NCI-H1694 treated with DMSO at 0.1 percent for 48 hours (cell line): ENCODE data around the gene CHP1.
A peak's percentile ranks its signal among the peaks of the same experiment; 100 is the strongest.
"Not testable (repeated sequence)": the region's sequence is repeated elsewhere in the genome, so short reads cannot be mapped to it uniquely, and the experiment has no call there.

Experiments used
- DNase-seq: peaks from one replicate; lab custom pipeline; 2025; lab: John Stamatoyannopoulos, UW

CHP1 gene

DNA sequence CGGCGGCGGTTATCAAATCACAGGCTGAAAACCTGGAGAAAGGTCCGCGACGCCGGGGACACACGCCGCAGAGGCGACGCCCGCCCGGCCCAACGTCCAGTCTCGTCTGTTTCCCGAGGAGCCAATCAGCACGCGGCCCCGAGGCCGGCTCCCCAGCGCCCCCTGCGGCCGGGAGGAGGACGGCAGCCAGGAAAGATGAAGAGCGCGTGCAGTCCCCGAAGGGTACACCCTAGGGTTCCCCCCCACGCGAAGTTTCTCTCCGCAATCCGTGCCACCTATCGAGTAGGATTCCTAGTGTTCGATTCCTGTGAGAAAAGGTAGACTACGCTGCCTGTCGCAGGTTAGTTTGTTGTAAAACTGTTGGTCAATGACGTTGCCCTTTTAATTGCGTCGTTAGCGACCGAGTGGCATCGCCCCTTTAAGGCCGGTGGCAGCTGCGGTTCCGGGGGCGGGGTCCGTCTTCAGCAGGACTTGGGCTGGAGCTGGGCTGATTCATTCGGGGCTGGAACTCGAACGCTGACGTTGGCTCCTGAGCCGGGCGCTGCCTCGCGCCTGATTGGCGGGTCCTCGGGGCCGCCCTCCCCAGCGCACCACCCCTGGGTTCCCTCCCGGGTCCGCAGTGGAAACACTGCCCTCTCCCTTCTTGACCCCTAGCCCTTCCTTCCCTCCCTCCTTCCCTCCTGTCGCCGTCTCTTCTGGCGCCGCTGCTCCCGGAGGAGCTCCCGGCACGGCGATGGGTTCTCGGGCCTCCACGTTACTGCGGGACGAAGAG lies at the start of gene CHP1, which contains the start of gene EXD1:
TSS of gene CHP1 (plus strand) at position 619 of the 772 bp plus-strand sequence. CDS start at position 734, 115 bp downstream.
TSS of gene EXD1 (minus strand) at position 108 of the 772 bp plus-strand sequence. CDS start 4,182 bp downstream, outside the sequence.
- DNase-seq, result peak; percentile 75

DNA sequence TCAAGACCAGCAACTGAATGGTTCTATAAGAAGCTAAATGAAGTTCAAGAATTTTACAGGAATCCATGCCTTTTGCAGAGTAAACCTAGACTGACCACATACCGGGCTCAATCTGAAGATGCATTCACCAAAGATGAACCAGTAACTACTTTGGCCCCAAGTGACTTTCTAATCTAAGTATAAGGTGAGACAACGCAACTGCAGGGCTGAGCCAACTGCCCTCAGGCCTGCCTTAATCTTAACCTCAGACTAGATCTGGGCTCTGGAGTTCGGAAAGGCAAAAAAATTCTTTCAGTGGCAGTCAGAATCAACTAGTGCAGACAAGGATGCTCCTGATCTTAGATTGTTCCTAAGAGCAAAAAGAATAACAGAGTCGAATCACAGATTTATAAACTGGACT lies 48.8 kb upstream of the CHP1 start:
- DNase-seq, result no peak

DNA sequence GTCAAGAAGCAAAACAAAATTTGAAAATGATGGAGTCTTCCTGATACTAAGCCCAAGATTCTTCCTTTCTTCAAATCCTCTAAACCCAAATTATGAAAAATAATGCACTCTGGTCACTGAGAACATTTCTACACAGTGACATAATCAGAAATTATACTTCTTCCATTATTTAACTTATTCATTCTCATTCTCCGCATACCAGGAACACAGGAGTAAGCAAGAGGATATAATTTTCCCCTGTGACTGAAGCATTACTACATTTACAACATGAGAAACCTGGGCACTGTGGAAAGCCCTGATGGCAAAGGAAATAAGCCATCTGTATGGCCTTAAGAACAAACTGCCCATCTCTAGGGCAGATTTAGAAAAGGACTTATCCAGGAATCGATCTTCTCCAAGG lies 47.5 kb upstream of the CHP1 start:
- DNase-seq, result no peak

DNA sequence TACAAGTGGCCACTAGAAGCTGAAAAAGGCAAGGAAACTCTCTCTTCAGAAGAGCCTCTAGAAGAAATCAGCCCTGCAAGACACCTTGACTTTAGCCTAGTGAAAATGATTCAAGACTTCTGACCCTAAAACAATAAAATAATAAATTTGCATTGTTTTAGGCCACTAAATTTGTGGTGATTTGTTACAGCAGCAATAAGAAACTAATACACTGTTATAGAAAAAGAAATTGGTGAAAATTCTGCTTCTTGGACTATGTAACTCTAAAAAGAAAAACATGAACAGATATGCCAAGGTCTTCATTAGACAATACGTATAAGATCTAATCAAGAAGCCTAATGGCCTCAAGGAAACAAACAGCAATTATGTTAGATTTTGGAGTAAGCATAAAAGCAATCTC lies 36.6 kb upstream of the CHP1 start:
- no peak for DNase-seq

DNA sequence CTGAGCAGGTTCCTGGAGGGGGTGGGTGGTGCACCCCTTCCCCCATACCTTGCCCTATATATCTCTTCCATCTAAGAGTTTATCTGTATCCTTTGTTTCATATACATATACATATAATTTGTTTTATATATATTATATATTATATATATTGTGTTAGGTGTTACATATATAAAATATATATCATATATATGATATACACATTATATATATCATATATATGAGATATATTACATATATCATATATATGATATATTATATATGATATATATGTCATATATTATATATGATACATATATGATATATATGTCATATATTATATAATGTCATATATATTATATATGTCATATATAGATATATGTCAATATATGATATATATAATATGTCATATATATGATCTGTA lies 31.6 kb upstream of the CHP1 start:
- no peak for DNase-seq

DNA sequence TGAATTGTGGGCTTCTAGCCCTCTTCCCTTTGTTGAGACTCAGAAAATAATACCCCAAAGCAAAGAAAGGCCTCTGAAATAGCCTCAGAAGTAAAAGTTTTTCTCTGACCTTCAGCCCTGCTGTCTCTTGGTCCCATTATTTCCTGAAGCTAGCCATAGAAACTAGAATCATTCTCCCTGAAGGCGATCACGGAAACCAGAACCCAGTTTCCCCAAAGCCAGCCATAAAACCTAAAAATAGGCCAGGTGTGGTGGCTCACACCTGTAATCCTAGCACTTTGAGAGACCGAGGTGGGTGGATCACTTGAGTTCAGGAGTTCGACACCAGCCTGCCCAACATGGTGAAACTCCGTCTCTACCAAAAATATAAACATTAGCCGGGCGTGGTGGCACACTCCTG lies 27.7 kb upstream of the CHP1 start:
- no peak for DNase-seq

DNA sequence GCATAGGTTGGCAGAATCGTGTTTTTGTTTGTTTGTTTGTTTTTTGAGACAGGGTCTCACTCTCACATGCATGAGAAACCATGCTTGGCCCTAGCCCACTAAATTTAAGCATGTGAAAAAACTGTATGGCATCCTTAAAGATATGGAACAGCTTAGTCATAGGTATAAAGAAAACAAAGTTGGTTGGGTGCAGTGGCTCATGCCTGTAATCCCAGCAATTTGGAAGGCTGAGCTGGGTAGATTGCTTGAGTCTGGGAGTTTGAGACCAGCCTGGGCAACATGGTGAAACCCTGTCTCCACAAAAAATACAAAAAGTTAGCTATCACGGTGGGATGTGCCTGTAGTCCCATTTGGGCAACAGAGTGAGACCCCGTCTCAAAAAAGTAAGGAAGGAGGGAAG lies 25.8 kb upstream of the CHP1 start:
- DNase-seq, result no peak

DNA sequence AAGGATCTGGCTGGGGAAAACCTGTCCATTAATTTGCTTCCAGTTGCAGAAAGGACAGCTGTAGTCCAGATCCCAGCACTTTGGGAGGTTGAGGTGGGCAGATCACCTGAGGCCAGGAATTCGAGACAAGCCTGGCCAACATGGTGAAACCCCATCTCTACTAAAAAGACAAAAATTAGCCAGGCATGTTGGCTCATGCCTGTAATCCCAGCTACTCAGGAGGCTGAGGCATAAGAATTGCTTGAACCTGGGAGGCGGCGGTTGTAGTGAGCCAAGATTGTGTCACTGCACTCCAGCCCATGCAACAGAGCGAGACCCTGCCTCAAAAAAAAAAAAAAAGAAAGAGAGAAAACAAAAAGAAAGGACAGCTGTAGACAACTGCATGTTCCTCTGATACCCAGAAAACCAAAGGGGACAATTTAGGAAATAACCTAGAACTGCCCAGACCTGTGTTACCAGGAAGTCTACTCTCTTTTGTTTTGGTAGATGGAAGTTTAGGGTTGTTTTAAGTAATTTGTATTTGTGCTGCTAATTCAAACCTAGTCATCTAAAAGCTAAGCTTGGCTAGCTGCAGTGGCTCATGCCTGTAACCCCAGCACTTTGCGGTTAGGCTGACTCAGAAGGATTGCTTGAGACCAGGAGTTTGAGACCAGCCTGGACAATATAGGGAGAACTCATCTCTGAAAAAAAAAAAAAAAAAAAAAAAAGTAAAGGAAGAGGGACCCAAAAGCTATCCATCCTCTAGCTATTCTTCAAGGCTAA lies 23.2 kb upstream of the CHP1 start:
- DNase-seq, result no peak

DNA sequence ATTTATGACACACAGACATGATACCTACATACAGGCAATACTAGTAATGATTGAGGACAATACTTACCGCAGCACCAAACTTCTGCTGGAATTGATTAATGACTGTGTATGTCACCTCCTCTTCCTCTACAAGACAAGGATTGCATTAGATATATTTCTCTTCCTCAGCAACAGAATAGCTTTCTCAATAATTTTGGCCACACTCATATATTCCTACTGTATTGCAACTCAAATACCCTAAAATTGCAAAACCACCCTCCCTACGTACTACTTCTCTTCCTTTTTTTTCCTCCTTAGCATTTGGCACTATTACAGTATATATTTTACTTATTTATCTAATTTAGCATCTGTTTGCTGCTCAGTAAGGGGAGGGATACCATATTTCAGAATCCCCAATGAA lies 15.4 kb upstream of the CHP1 start:
- DNase-seq, result no peak

DNA sequence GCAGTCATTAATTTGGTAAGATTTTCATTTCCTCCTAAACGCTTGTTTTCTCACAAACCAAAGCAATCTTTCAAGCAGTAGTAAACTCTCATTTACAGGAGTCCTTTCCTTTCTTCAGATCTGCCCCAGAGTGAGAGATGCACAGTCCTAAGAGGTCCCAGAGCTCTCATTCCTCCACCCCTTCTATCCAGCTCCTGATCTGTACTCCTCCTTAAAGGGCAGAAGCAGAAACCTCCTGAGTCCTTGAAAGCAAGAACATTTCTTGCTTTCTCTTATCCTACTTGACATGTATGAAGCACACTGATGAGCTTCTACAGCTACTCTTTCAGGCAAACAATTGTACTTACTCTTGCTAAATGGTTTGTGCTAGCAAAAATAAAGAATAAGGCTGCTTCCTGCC lies 12.2 kb upstream of the CHP1 start:
- DNase-seq, result no peak

DNA sequence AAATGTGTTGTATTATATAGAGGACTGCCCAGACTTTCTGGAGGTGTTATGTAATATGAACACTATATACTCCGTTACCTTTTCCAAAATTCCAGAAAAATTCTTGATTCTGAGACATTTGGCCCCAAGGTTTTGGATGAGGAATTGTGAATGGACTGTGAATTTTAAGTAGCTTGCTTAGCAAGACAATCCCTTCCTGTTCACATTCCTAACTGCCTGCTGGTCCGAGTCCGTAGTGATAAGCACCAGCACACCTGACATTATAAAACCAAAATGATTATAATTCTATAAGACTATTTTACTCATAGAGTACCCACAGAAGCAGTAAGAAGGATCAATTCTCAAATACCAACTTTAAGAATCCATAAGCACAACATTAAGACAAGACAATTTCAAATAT lies 11.7 kb upstream of the CHP1 start:
- DNase-seq, result no peak

DNA sequence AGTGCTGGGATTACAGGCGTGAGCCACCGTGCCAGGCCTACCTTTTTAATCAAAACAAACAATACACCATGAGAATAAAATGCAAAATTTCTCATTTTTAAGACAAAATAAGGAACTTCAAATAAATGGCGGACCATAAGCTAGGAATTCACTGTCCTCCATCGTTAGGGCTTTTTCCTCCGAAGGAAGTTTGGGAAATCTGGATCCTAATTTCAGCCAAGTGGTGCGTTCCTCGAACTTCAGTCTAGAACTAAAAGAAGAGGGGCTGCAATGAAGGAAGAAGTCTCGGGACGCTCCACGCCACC lies 771 bp upstream of the CHP1 start:
- DNase-seq, result no peak

DNA sequence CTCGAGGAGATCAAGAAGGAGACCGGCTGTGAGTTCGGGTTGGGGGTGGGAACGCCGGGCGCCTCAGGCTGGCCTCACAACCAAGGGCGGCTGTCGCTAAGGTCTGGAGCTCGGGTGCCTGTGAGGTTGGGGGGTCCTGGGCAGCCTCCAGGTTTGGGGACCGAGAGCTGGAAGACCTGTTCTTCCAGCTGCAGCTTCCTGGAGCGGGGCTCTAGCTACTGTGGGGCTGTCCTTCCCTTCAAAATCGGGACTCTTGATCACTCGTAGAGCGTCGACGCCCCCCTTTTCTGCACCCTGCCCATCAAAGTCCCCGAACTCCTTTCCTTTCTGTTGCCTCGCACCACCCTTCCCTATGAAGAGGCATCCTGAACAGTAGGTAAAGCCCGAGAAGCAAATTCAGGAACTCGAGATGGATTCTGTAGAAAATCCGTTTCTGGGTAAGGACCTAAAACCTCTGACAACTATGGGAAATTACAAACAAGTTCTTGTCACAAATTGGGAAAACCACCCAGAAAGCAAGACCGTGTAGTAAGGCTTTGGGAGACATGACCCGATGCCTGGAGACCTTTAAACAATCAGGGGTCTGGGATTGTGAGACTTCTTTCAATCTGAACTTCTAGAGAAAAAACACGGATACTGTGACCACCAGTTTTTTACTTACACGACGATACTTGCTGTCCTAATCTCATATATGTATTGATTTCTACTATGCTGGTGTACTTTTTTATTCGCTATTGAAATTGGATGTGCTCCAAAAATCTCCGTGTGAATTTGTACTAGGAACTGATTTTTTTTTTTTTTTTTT lies 556 bp downstream of the CHP1 start:
- no peak for DNase-seq

DNA sequence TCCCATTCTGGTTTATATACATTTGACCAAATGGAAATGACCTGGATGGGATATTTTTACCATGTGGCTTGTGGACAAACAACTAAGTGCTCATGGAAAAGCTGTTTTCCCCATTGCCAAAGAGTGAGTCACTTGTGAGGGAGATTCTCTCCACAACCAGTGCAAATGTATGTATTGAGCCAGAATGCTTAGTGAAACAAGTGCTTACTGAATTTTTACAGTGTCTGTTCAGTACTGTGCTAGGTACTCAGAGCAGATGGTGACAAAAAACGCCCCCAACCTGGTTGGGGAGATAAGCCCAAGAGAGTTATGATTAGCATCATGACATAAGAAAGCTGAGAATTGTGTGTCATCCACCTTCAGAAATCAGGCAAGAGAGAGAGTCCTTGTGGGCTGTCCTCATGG lies 2.3 kb downstream of the CHP1 start:
- no peak for DNase-seq

DNA sequence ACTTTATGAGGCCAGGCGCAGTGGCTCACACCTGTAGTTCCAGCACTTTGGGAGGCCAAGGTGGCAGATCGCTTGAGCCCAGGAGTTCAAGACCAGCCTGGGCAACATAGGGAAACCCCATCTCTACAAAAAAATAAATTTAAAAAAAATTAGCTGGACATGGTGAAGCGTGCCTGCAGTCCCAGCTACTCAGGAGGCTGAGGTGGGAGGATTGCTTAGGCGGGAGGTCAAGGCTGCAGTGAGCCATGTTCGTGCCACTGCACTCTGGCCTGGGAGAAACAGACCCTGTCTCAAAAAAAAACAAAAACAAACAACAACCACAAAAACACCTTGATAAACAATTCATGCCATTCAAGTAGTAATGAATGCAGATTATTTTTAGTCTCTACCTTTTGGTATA lies 4.2 kb downstream of the CHP1 start:
- DNase-seq, result not testable (repeated sequence)

DNA sequence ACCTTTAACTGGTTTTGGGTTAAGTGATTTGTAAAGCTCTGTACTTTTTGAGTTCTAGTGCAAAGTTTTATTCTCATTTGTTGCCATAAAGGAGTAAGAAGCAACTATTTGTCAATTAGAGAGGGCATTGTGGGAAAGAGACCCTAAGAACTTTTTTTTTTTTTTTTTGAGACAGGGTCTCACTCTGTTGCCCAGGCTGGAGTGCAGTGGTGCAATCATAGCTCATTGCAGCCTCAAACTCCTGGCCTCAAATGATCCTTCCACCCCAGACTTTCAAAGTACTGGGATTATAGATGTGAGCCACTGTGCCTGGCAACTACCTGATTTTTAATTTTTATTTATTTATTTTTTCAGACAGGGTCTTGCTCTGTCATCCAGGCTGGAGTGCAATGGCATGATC lies 4.9 kb downstream of the CHP1 start:
- no peak for DNase-seq

DNA sequence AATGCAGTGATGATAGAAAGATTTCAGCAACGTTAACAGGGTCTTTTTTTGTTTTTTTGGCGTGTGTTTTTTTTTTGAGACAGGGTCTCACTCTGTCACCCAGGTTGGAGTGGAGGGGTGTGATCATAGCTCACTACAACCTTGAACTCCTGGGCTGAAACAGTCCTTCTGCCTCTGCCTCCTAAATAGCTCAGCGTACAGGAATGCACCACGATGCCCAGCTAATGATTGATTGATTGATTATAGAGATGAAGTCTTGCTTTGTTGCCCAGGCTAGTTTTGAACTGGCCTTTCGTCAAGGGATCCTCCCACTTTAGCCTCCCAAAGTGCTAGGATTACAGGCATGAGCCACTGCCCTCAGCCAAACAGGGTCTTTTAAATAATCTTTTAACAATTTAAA lies 7.0 kb downstream of the CHP1 start:
- DNase-seq, result no peak

DNA sequence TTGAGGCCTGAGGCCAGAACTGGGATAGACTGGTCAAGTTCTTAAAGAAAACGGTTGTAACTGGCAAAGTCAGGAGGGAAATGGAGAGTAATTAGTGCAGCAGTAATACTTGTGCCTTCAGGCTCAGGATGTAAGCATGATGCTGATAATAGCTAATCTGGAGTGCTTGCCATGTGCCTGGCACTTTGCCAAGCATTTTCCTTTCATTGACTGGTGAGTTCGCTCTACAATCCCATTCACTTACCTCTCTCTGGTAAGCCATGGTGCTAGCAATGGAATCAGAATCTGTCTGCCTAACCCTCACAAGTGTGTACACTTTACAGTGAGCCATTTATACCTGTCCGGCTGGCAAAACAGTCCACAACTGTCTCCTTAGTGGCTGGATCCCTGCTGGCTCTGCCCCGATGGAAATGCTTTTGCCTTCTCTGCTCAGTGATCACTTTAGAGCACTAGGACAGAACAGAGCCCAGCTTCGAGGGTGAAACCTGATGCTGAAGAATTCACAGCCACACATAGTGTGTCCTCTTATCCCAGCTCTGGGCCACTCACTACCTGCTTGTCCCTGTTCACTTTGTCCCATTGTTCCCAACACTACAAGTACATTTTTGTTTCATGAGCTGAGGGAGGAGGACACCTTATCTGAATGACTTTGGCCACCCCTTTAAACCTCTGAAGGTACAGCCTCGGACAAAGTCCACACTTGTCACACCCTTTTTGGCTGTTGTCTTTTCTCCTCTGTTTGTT lies 10.3 kb downstream of the CHP1 start:
- DNase-seq, result no peak

DNA sequence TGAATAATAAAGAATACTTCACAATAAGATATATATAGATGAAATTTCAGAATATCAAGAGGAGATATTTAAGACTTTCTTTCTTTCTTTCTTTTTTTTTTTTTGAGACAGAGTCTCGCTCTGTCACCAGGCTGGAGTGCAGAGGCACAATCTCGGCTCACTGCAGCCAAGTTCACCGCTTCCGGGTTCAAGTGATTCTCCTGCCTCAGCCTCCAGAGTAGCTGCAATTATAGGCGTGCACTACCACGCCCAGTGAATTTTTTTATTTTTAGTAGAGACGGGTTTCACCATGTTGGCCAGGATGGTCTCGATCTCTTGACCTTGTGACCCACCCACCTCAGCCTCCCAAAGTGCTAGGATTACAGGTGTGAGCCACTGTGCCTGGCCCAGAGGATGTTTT lies 19.7 kb downstream of the CHP1 start:
- DNase-seq, result not testable (repeated sequence)

DNA sequence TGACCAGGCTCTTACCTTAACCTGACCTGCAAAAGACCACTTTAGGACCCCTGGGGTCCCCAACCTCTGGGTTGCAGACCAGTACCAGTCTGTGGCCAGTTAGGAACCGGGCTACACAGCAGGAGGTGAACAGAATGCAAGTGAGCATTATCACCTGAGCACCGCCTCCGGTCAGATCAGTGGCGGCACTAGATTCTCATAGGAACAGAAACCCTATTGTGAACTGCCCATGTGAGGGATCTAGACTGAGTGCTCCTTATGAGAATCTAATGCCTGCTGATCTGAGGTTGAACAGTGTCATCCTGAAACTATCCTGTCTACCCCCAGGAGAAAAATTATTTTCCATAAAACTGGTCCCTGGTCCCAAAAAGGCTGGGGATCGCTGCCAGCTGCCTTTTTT lies 20.3 kb downstream of the CHP1 start:
- DNase-seq, result no peak

DNA sequence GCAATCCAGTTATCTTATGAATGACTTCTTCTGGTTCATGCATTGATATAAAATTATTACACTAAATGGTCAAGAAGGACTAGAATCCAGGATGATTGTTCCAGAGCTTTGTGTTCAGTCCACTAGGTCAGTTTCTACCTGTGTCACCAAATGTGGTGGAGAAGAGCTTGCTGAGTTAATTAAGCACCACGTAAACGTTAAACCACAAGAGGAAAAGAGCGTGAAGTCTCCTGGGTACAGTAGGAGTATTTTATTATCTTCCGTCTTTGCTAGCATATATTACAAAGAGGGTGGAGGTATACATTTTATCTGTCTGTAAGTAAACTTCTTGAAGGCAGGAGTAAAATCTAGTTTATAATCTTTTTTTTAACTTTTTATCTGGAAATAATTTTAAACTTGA lies 23.5 kb downstream of the CHP1 start:
- no peak for DNase-seq

DNA sequence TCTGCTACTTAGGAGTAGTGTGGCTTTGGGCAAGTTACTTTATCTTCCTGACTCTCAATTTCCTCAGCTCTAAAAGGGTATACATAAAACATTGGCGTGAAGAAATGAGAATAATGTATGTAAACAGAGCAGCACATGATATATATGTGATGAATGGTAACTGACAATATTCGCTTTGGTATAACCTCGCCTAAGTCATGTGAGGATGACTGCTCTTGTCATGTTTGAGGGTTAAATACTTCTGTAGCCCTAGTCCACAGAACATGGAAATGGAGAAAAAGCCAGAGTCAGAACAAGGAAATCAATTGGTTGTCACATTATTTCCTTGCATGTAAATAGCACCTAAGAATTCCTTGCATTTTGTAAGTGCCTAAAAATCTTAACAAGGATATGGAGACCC lies 25.0 kb downstream of the CHP1 start:
- DNase-seq, result no peak
